Tibial nerve (tissue), 3 donors: ENCODE results near the gene CBARP.

Experiments used
- CTCF ChIP-seq, 5 experiments: fragments of 200-600 bp in 3 of 5; fragments of 450-650 bp in 2 of 5; sonication (generic) in 3 of 5; IDR thresholded peaks; one replicate each; pipeline ENCODE4 v1.5.1; 2016 to 2019; ENCODE audit warnings: antibody characterized with exemption in 5 of 5, mild to moderate bottlenecking in 3 of 5, moderate library complexity in 2 of 5
- POLR2A ChIP-seq, 2 donors: fragments of 450-650 bp; IDR thresholded peaks; one replicate each; pipeline ENCODE4 v1.6.1; 2017; ENCODE audit warnings: antibody characterized with exemption in 2 of 2, mild to moderate bottlenecking in 2 of 2, moderate library complexity in 2 of 2

- TF ChIP-seq POLR2A (IDR thresholded peaks at IDR 0.05) (no peak), CTCF (IDR thresholded peaks at IDR 0.05) (no peak)
Measured at GRCh38 chr19:1232652-1233072, 5.1 kb downstream of the CBARP start.
